ENCODE measurements around the gene PGAP6. TPM values are rescaled to one million over a fixed set of nuclear protein-coding genes. Genes with fewer than 3 reads are reported as not detected.
A peak's percentile ranks its signal among the peaks of the same experiment; 100 is the strongest.

The PGAP6 gene
- total and polyA plus RNA-seq, 2 of the 13 experiments (the other 11 are each of a cell fraction or from before 2014, with no cell fraction given) = 52.7 to 136 TPM

DNA sequence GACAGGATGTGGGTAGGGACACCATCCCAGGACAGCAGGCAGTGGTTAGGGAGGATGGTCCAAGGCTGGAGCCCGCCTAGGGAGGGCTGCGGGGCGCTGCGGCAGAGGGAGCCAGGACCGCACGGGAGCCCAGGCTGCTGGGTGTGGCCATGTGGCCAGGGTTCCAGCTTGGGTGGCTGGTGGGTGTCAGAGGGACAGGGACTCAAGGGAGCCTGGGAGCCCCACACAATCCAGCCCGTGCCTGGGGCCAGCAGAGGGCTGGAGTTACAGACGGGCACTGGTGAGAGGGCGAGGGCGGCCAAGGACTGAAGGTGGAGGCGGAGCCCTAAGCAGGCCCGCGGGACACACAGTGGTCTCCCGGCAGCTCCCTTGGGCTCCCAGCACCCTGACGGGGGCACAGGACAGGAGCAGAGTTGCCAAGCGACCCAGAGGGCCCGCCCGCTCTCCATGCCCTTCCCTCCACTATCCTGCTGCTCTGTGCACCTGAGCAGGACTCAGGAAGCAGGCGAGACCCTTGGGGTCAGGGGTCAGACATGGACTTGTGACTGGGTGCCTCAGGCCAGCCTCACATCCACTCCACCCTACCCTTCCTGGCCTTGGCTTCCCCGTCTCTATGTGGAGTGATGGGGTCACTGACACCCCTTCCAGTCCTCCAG lies 18.5 kb downstream of the PGAP6 start (continued):
- peak; percentile 39; the same call in 1 of the 2 replicates for TF ChIP-seq MEIS1 (CRISPR knock-in tag; IDR thresholded peaks at IDR 0.05; ENCODE audit: borderline replicate concordance)
- TF ChIP-seq TBP (CRISPR knock-in tag; IDR thresholded peaks at IDR 0.05) = no peak
- TF ChIP-seq ZNF879 (CRISPR knock-in tag; IDR thresholded peaks at IDR 0.05) = no peak
- no peak for TF ChIP-seq ETV5 (CRISPR knock-in tag; IDR thresholded peaks at IDR 0.05; ENCODE audit: borderline replicate concordance)
- no peak for TF ChIP-seq ZNF570 (CRISPR knock-in tag; IDR thresholded peaks at IDR 0.05; ENCODE audit: borderline replicate concordance)
- 0 out of 2 replicates have a peak, but pooled peaks have one; percentile 28 for TF ChIP-seq KDM2A (CRISPR knock-in tag; IDR thresholded peaks at IDR 0.05; ENCODE audit: borderline replicate concordance, low read depth)
- TF ChIP-seq, protein P1, sequence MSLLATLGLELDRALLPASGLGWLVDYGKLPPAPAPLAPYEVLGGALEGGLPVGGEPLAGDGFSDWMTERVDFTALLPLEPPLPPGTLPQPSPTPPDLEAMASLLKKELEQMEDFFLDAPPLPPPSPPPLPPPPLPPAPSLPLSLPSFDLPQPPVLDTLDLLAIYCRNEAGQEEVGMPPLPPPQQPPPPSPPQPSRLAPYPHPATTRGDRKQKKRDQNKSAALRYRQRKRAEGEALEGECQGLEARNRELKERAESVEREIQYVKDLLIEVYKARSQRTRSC (CRISPR knock-in tag; IDR thresholded peaks at IDR 0.05; ENCODE audit: low read depth) = no peak
- no peak for TF ChIP-seq FOXJ3 (CRISPR knock-in tag; IDR thresholded peaks at IDR 0.05; ENCODE audit: borderline replicate concordance)
- TF ChIP-seq KDM4B (CRISPR knock-in tag; IDR thresholded peaks at IDR 0.05) = no peak
- TF ChIP-seq HHEX (CRISPR knock-in tag; IDR thresholded peaks at IDR 0.05) = no peak
- TF ChIP-seq ZNF143 (CRISPR knock-in tag; IDR thresholded peaks at IDR 0.05) = no peak
- no peak for TF ChIP-seq HCFC1 (IDR thresholded peaks at IDR 0.05; ENCODE audit: low read depth, low read length)
- no peak for TF ChIP-seq ZNF616 (CRISPR knock-in tag; IDR thresholded peaks at IDR 0.05; ENCODE audit: low read depth)
- TF ChIP-seq SATB2 (CRISPR knock-in tag; IDR thresholded peaks at IDR 0.05) = no peak
- no peak for TF ChIP-seq MZF1 (CRISPR knock-in tag; IDR thresholded peaks at IDR 0.05; ENCODE audit: borderline replicate concordance)
- TF ChIP-seq, protein P2, sequence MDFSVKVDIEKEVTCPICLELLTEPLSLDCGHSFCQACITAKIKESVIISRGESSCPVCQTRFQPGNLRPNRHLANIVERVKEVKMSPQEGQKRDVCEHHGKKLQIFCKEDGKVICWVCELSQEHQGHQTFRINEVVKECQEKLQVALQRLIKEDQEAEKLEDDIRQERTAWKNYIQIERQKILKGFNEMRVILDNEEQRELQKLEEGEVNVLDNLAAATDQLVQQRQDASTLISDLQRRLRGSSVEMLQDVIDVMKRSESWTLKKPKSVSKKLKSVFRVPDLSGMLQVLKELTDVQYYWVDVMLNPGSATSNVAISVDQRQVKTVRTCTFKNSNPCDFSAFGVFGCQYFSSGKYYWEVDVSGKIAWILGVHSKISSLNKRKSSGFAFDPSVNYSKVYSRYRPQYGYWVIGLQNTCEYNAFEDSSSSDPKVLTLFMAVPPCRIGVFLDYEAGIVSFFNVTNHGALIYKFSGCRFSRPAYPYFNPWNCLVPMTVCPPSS (IDR thresholded peaks at IDR 0.05) = no peak
- TF ChIP-seq ZNF430 (CRISPR knock-in tag; IDR thresholded peaks at IDR 0.05) = no peak
- no peak for TF ChIP-seq RCOR2 (CRISPR knock-in tag; IDR thresholded peaks at IDR 0.05)
- no peak for TF ChIP-seq ZNF720 (CRISPR knock-in tag; IDR thresholded peaks at IDR 0.05)
- no peak for TF ChIP-seq ZNF446 (CRISPR knock-in tag; IDR thresholded peaks at IDR 0.05)
- TF ChIP-seq, protein P3, sequence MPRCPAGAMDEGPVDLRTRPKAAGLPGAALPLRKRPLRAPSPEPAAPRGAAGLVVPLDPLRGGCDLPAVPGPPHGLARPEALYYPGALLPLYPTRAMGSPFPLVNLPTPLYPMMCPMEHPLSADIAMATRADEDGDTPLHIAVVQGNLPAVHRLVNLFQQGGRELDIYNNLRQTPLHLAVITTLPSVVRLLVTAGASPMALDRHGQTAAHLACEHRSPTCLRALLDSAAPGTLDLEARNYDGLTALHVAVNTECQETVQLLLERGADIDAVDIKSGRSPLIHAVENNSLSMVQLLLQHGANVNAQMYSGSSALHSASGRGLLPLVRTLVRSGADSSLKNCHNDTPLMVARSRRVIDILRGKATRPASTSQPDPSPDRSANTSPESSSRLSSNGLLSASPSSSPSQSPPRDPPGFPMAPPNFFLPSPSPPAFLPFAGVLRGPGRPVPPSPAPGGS (CRISPR knock-in tag; IDR thresholded peaks at IDR 0.05) = no peak; the same call in 1 of the 2 replicates
- TF ChIP-seq HMG20A (CRISPR knock-in tag; IDR thresholded peaks at IDR 0.05; ENCODE audit: borderline replicate concordance) = no peak
- TF ChIP-seq, protein P4, sequence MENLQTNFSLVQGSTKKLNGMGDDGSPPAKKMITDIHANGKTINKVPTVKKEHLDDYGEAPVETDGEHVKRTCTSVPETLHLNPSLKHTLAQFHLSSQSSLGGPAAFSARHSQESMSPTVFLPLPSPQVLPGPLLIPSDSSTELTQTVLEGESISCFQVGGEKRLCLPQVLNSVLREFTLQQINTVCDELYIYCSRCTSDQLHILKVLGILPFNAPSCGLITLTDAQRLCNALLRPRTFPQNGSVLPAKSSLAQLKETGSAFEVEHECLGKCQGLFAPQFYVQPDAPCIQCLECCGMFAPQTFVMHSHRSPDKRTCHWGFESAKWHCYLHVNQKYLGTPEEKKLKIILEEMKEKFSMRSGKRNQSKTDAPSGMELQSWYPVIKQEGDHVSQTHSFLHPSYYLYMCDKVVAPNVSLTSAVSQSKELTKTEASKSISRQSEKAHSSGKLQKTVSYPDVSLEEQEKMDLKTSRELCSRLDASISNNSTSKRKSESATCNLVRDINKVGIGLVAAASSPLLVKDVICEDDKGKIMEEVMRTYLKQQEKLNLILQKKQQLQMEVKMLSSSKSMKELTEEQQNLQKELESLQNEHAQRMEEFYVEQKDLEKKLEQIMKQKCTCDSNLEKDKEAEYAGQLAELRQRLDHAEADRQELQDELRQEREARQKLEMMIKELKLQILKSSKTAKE (CRISPR knock-in tag; IDR thresholded peaks at IDR 0.05; ENCODE audit: borderline replicate concordance) = no peak; the same call in 1 of the 2 replicates
